Loucy (cell line): ENCODE results near the gene GOLGA1.

Source experiments
- CTCF ChIP-seq: fragments of 200-600 bp; sonication (generic); conservative IDR thresholded peaks from 2 replicates; pipeline ENCODE4 v1.5.1; 2014; ENCODE audit warnings: mild to moderate bottlenecking, antibody characterized with exemption, low read length
- EZH2phosphoT487 ChIP-seq: fragments of 200-600 bp; IDR thresholded peaks from 2 replicates; pipeline ENCODE4 v1.6.1; 2018; ENCODE audit warnings: antibody characterized with exemption, mild to moderate bottlenecking, moderate library complexity, borderline replicate concordance

DNA sequence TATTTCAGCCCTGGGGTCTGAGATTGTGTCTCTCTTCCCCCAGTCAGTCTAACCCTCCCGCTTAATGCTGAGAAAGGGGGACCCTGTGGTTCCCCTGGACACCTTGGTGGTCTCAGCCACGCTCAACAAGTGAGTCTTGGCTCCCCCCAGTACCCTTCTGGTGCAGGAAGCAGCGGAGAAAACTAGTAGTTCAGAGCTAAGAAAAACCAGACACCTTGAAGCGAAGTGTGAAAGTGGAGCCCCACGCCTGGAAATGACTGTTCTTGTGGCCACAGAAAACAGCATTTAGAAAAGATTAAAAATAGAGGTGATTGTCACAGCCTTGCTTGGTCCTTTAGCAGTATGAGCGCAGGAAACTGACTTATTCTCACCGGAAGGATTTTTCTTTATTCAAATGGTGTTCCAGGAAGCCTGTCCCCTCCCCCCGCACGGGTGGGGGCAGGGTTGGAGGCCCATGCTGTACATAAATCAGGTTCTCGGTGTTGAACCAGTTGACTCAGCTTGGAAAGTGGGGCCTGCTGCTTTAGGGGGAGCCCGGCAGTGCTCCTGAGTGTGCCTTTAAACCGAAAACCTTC, 70.8 kb downstream of the GOLGA1 start:
- TF ChIP-seq CTCF (no peak), EZH2phosphoT487 (no peak)
